ENCODE results near the gene CDON.

The CDON gene

GRCh38 chr11:126054408-126054807 is 8.3 kb downstream of the CDON start:
- H3K27ac ChIP-seq = peak overlapping the region; percentile 48
- TF ChIP-seq CTCF (conservative IDR thresholded peaks at IDR 0.05) = no peak

- no peak for TF ChIP-seq CTCF (conservative IDR thresholded peaks at IDR 0.05)
- H3K27ac ChIP-seq = peak overlapping the region; percentile 48
These were observed 9.0 kb downstream of the CDON start for GRCh38 chr11:126053415-126054286.

DNA sequence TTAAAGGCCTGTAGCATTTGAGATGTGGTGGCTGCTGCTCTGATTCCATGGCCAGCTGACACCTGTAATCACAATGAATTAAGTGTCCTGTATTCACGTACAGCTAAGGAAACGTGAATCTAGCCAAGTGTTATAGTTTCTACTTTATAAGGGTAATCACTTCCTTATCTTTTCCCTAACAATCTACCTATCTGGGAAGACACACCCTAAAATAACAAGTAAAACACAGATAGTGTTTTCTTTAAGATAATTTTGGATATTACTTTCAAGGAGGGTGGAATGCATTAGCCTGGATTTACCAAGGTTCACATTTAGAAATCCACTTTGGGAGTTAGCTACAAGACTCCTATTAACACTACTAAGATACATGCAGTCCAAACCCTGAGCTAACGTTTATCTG is 11.5 kb downstream of the CDON start:
- TF ChIP-seq CTCF (conservative IDR thresholded peaks at IDR 0.05) = no peak
- H3K27ac ChIP-seq = peak overlapping the region; percentile 76

- no peak for TF ChIP-seq CTCF (conservative IDR thresholded peaks at IDR 0.05)
- peak overlapping the region; percentile 76 for H3K27ac ChIP-seq
These were observed 13.5 kb downstream of the CDON start for GRCh38 chr11:126049159-126049558.

DNA sequence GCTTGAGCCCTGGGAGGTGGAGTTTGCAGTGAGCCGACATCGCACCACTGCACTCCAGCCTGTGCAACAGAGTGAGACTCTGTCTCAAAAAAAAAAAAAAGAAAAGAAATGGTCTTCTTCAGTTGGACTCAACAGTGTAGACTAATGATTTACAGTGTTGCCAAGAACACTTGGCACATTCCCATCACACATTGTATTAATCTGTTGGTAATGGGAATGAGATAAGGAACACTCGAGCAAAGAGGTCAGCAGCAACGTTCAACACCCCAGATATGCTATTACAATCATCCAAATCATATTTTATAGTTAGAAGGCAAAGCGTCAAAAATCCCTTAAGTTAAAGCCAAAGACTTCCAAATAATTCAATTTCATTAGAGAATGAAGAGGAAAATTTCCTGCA is 14.5 kb downstream of the CDON start:
- peak overlapping the region; percentile 76 for H3K27ac ChIP-seq
- no peak for TF ChIP-seq CTCF (conservative IDR thresholded peaks at IDR 0.05)

- no peak overlapping the region; the same call in 1 of the 2 replicates for H3K27ac ChIP-seq
- no peak for TF ChIP-seq CTCF (conservative IDR thresholded peaks at IDR 0.05)
These were observed 16.0 kb downstream of the CDON start for GRCh38 chr11:126046570-126047195.

DNA sequence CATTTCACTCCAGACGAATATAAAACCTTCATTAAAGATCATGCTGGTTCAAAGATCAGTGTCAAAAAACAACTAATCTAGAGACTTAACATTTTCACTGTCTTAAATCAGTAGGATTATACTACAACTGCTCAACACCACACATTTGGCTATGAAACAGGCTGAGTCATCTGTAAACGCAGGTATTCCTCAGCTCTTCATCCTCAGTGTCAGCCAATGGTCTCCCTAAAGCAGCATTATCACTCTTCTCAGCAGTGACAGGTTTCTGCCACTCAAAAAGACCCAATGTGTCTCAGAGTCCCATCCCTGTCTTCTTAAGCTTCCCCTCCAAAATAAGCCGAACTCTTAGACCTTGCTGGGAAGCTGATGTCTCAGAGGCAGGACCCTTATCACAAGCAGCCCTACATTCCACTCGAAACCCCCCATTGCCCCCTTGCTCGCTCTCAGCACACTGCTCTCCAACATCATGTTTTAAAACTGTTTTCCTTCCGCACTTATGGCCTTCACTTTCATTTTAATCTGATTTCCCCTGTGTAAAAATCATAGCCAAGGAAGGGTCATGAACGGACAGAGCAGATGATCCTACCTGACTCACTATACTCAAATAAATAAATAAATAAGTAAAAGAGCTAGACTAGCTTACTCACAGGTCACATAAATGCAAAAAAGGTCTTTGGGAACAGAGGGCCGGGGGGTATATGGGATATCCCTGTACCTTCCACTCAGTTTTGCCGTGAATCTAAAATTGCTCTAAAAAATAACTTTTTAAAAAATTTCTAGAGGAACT is 23.0 kb downstream of the CDON start:
- no peak overlapping the region for H3K27ac ChIP-seq
- TF ChIP-seq CTCF (conservative IDR thresholded peaks at IDR 0.05) = no peak

Data from VCaP (cell line).